Measurements from ENCODE around the gene FAM83D. TPM values are rescaled to one million over a fixed set of nuclear protein-coding genes. Genes with fewer than 3 reads are reported as not detected.

Gene FAM83D
- total RNA-seq, 4 donors from 2014 or later: 0.67 to 3.4 (median 0.86) TPM

DNA sequence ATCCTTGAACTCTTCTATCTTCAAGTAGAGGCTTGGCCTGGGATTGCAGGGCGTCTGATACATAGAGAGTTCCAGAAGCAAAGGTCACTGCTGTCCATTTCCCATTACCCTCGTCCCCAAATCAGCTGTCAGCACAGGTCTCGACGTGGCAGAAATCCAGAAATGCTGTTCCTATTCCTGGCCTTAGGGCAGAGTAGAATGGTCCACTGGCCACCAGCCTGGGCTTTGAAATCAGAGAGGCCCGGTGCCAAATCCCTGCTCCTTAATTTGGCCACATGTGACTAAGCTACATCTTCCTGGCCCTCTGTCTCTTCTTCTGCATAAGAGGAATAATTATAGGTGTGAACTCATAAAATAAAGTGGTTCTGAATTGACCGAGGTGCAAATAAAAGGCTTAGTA, 40.9 kb upstream of the FAM83D start:
- no peak for DNase-seq
- H3K27ac ChIP-seq: no peak overlapping the region
- no peaks in the 10 kb centered on the region for H3K27me3 ChIP-seq
- TF ChIP-seq POLR2A (IDR thresholded peaks at IDR 0.05) (no peak), CTCF (IDR thresholded peaks at IDR 0.05) (no peak)
- intact Hi-C loops (cut with DNase I): no loop called here
- H3K9me3 ChIP-seq: no peaks in the 10 kb centered on the region
- H3K4me3 ChIP-seq (replicated peaks in 1 of 3): no peak overlapping the region
- H3K36me3 ChIP-seq: no peaks in the 10 kb centered on the region
- no peaks in the 10 kb centered on the region for H3K4me1 ChIP-seq
- 77 to 81% methylated on average over 6 of the region's 6 CpGs for WGBS, 2 donors

- Histone ChIP-seq H3K27ac (no peak overlapping the region), H3K4me3 (replicated peaks in 1 of 3) (no peak overlapping the region), H3K36me3 (no peaks in the 10 kb centered on the region), H3K27me3 (no peaks in the 10 kb centered on the region), H3K9me3 (no peaks in the 10 kb centered on the region), H3K4me1 (no peaks in the 10 kb centered on the region)
- 63 to 67% methylated on average over 10 to 13 of the region's 13 CpGs for WGBS, 2 donors
- TF ChIP-seq POLR2A (IDR thresholded peaks at IDR 0.05) (no peak), CTCF (IDR thresholded peaks at IDR 0.05) (no peak)
- intact Hi-C loops (cut with DNase I): no loop called here
- no peak for DNase-seq
Measured at GRCh38 chr20:38888059-38888831, 38.0 kb upstream of the FAM83D start.

- 90 to 100% methylated on average over 2 of the region's 2 CpGs for WGBS, 2 donors
- no peak for TF ChIP-seq CTCF (IDR thresholded peaks at IDR 0.05)
- TF ChIP-seq POLR2A (IDR thresholded peaks at IDR 0.05): no peak
- Histone ChIP-seq H3K27ac (no peak overlapping the region), H3K9me3 (no peaks in the 10 kb centered on the region), H3K36me3 (no peaks in the 10 kb centered on the region), H3K4me1 (peaks cover 0 to 7% of the 10 kb centered on the region in 2 donors), H3K27me3 (no peaks in the 10 kb centered on the region), H3K4me3 (replicated peaks in 1 of 3) (no peak overlapping the region)
- DNase-seq: no peak
- intact Hi-C loops (cut with DNase I): no loop called here
Measured at GRCh38 chr20:38889050-38889449, 37.2 kb upstream of the FAM83D start.

GRCh38 chr20:38889792-38890496, 36.3 kb upstream of the FAM83D start:
- no peak overlapping the region for H3K27ac ChIP-seq
- WGBS, 2 donors: 64 to 74% methylated on average over 12 to 13 of the region's 13 CpGs
- TF ChIP-seq POLR2A (IDR thresholded peaks at IDR 0.05): no peak
- no peak for TF ChIP-seq CTCF (IDR thresholded peaks at IDR 0.05)
- no peak overlapping the region for H3K4me3 ChIP-seq (replicated peaks in 1 of 3)
- no peaks in the 10 kb centered on the region for H3K9me3 ChIP-seq
- H3K4me1 ChIP-seq: peaks cover 0 to 7% of the 10 kb centered on the region in 2 donors
- no peak for DNase-seq
- H3K27me3 ChIP-seq: no peaks in the 10 kb centered on the region
- intact Hi-C loops (cut with DNase I): loop anchor here (5.0 kb wide), 1 partner anchor 243 kb away; no protein-coding TSS in a partner anchor
- no peaks in the 10 kb centered on the region for H3K36me3 ChIP-seq

DNA sequence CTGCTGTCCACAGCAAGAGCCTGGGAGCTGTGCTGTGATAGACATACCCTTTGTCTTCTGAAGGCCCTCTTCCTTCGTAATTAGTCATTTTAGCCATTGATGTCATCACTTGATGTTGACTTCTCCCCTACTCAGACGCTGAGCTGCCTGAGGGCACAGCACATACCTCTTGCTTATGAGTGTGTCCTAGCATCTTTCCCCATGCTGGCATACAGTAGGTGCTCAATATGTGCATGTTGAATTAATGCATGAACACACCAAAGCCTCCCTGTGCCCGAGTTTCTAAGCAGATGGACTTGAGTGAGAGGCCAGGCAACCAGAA, 35.8 kb upstream of the FAM83D start:
- Histone ChIP-seq H3K27ac (no peak overlapping the region), H3K4me1 (peaks cover 0 to 7% of the 10 kb centered on the region in 2 donors), H3K36me3 (no peaks in the 10 kb centered on the region), H3K9me3 (no peaks in the 10 kb centered on the region), H3K4me3 (replicated peaks in 1 of 3) (no peak overlapping the region), H3K27me3 (no peaks in the 10 kb centered on the region)
- TF ChIP-seq CTCF (IDR thresholded peaks at IDR 0.05) (no peak), POLR2A (IDR thresholded peaks at IDR 0.05) (no peak)
- WGBS, 2 donors: 64 to 65% methylated on average over 3 of the region's 3 CpGs
- no peak for DNase-seq
- intact Hi-C loops (cut with DNase I): loop anchor here (5.0 kb wide), 1 partner anchor 243 kb away; no protein-coding TSS in a partner anchor

Data from thyroid gland (tissue), 4 donors.